ENCODE results near the gene DAND5.
"Not testable (repeated sequence)": the region's sequence is repeated elsewhere in the genome, so short reads cannot be mapped to it uniquely, and the experiment has no call there.

The DAND5 gene

DNA sequence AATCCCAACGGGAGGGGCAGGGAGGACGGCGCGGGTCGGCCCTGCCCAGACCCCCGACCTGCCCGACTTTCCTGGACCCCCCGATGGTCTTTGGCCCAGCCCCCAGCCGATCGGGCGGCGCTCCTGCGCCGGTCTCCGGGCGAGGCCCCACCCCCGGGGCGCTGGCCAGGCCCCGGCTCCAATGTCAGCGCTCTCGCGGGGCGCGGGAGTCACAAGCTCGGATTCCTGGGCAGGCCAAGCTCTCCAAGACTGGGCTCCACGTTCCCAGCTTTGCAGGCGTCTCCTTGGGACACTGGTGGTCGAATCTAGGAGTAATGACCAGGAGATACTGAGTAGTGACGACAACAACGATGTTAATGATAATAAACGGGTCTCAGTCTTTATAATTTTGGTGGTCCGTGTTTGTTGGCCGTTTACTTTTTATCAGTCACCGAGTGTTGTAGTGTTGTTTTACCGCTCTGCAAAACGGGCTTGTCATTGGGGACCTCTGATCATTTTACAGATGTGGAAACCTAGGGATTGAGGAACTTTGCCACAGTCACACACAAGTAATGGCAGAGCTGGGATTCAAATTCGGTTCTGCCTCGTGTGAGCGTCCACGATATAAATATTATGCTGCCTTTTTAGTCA, 23.2 kb upstream of the DAND5 start:
- DNase-seq: peak; percentile 54

DNA sequence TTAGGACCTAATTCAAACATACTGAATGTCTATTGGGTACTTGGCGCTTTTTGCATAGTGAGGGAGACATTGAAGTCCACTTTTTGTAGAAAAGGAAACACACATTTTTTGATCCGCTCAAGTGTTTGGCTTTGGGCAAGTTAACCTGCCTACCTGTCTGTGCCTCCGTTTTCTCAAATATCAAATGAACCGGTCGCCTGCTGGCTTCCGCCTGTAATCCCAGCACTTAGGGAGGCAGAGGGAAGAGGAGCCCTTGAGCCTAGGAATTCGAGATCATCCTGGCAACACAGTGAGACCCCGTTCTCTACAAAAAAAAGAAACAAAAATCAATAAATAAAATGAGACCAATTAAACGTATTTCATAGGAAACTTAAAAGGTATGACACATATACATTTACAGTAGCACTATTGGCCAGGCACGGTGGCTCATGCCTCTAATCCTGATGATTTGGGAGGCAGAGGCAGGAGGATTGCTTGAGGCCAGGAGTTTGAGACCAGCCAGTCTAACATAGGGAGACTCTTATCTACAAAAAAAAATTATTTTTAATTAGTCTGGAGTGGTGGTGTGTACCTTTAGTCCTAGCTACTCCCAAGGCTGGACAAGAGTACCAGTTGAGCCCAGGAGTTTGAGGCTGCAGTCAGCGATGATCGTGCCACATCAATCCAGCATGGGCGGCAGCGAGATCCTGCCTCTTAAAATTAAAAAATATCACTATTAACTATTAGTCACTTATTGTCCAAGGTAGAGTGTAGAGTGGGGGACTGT, 22.5 kb upstream of the DAND5 start:
- no peak for DNase-seq

DNA sequence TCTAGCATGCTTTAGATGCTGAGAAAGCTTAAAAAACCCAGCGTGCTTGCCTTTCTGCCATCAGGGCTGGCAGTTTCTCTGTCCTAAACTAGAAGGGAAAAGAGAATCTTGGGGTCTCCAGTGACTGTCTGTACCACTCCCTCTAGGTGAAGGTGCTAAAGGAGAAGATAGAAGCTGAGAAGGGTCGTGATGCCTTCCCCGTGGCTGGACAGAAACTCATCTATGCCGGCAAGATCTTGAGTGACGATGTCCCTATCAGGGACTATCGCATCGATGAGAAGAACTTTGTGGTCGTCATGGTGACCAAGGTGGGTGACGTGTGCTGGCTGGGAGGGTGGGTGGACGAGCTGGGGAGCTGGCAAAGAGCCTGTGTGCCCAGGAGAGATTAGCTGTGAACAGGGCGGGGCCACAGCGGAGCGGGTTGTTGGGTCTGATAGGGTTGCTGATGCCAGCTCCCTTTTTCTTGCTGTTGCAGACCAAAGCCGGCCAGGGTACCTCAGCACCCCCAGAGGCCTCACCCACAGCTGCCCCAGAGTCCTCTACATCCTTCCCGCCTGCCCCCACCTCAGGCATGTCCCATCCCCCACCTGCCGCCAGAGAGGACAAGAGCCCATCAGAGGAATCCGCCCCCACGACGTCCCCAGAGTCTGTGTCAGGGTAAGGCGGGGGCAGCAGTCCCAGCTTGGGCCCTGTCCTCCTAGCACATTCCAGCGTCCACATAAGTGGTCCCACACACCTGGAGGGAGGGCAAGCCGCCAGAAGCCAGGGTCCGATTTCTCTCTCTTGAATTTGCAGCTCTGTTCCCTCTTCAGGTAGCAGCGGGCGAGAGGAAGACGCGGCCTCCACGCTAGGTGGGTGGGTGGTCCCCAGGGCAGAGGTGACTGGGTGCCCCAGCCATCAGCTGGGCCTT, 21.4 kb upstream of the DAND5 start:
- DNase-seq: no peak

DNA sequence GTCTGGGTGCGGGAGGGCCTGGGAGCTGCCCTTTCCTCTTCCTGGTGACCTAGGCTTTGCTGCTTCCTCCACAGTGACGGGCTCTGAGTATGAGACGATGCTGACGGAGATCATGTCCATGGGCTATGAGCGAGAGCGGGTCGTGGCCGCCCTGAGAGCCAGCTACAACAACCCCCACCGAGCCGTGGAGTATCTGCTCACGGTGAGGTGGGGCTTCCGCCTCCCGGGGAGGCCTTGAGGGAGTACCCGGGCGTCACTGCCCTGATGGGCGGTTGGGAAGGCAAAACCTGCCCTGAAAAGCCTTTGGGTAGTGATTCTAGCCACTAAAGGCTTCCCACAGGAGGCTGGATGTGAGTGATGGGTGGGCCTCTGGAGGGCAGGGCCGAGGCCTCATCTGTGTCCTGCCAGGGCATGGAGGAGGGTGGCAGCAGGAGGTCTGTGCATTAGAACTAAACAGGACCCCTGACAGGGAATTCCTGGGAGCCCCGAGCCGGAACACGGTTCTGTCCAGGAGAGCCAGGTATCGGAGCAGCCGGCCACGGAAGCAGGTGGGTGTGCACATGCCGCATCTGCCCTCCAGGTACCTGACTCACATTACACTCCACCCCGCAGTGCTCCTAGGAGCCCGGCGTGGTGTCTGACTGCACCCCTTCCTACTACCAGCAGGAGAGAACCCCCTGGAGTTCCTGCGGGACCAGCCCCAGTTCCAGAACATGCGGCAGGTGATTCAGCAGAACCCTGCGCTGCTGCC, 20.6 kb upstream of the DAND5 start:
- no peak for DNase-seq

DNA sequence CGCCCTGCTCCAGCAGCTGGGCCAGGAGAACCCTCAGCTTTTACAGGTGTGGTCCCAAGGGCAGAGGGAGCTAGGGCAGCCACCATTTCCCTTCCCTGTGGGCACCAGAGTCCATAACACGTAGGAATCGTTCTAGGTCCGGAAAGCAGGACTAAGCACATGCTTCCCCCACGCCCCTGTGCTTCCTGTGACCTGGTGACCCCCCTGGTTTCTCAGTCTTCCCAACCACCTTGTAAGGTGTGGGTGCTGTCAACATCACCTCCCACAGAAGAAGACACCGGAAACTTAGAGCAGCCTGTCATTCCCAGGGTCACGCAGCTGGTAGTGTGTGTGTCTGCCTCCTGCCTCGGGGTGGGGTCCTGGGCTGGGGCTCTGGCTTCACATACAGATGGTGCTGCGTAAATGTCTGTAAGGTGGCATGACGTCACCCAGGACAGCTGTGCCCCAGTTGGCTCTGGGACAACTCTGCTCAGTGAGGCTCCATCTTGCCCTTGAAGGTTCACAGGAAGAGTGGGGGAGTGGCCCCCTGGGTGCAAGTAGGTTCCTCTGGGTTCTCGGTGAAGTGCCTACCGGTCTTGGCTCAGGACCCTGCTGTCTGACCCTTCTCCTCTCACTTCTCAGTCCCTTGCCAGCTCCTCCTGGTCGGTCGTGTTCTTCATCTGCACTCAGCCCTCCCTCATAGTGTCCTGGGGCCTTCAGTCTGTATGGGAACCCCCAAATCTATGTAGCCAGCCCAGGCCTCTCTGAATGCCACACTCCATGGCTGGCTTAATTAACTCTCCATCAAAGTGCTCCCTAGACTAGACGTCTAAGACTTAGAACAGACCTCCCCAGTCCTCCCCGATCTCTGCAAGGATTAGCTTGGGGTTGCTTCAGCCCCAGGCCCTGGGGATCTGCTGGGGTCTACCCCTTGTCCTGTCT, 19.8 kb upstream of the DAND5 start:
- DNase-seq: no peak

DNA sequence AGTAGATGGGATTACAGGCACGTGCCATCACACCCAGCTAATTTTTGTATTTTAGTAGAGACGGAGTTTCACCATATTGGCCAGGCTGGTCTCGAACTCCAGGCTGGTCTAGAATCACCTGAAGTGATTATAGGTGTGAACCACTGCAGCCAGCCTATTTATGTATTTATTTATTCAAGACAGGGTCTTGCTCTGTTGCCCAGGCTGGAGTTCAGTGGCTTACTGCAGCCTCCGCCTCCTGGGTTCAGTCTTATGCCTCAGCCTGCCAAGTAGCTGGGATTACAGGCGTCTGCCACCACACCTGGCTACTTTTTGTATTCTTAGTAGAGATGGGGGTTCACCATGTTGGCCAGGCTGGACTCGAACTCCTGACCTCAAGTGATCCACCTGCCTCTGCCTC, 17.3 kb upstream of the DAND5 start:
- DNase-seq: not testable (repeated sequence)

DNA sequence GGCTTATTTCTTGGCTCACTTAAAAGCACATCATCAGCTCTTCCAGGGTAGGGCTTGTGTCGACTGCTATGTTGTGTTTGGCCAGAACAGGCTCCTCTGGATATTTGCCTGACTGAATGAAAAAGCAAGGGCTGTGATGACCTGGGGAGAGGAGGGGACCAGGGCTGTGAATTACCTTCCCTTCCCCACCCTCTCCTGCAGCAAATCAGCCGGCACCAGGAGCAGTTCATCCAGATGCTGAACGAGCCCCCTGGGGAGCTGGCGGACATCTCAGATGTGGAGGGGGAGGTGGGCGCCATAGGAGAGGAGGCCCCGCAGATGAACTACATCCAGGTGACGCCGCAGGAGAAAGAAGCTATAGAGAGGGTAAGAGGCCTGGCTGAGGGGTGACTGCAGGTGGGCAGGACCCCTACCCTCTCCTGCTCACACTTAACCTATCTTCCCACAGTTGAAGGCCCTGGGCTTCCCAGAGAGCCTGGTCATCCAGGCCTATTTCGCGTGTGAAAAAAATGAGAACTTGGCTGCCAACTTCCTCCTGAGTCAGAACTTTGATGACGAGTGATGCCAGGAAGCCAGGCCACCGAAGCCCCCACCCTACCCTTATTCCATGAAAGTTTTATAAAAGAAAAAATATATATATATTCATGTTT, 16.8 kb upstream of the DAND5 start:
- no peak for DNase-seq

DNA sequence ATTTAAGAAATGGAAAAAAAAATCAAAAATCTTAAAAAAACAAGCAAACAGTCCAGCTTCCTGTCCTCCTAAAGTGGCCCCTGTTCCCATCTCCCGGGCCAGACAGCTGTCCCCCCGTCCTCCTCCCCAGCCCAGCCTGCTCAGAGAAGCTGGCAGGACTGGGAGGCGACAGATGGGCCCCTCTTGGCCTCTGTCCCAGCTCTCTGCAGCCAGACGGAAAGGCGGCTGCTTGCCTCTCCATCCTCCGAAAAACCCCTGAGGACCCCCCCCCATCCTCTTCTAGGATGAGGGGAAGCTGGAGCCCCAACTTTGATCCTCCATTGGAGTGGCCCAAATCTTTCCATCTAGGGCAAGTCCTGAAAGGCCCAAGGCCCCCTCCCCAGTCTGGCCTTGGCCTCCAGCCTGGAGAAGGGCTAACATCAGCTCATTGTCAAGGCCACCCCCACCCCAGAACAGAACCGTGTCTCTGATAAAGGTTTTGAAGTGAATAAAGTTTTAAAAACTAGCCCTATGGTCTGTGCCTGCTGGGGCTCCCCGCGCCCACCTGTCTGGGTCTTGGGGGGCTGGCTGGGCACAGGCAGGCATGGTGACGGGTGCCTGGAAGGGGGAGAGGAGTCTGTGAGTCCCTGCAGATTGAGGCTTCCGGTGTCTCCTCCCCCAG, 16.1 kb upstream of the DAND5 start:
- DNase-seq: no peak

DNA sequence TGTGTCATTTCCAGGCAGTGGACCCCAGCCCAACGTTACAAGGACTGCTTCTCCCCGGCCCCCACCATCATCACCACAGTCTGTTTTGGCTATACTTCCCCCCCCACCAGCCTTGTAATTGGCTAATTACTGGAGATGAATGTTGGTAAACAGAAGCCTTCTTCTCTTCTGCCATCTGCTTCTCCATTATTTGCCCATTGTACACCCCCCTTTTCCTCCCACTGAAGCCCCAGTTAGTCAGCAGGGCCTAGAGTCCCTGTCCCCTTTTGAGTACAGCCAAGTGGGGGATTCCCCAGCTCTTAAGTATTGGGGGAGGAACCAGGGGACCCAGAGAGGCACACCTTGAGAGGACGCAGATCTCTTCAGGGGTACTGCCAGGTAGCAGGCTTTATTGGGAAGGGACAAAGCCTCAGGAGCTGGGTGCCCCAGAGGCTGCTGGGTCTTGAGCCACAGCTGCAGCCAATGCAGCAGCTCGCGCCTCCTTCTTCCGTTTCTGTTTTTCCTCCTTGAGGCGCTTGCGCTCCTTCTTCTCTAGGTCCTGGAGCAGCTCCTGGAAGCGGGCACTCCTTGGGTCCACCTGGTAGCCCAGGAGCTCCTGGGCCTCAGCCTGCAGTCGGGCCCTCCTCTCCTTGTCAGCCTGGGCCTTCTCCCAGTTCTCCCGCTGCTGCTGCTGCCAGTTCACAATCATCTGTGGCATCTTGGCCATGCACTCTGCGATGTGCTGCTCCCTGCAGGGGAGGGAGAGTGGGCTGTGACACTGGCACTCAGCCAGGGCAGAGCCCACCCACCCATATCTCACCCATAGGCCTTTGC, 15.4 kb upstream of the DAND5 start:
- DNase-seq: no peak

DNA sequence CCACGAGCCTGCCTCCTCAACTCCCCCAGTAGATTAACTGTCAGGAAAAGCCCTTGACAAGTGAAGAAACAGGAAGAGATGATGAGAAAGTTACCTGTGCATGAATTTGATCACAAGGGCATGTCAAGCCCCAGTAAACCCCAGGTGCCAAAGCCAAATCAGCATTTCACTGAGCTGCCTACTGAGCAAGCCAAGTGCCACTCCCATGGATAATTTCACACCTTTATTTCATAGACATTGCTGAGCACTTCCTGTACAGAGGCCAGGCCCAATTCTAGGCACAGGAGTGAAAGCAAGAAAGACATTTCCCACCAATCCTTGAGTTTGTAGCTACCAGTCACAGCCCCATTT, 14.8 kb upstream of the DAND5 start:
- DNase-seq: no peak

DNA sequence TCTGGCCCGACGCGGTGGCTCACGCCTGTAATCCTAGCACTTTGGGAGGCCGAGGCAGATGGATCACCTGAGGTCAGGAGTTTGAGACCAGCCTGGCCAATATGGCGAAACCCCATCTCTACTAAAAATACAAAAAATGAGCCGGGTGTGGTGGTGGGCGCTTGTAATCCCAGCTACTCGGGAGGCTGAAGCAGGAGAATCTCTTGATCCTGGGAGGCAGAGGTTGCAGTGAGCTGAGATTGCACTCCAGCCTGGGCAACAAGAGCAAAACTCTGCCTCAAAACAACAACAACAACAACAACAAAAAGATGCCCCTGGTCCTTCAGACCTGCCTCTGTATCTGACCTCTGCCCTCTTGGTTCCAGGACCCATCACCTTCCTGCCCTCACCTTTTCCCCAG, 13.8 kb upstream of the DAND5 start:
- not testable (repeated sequence) for DNase-seq

DNA sequence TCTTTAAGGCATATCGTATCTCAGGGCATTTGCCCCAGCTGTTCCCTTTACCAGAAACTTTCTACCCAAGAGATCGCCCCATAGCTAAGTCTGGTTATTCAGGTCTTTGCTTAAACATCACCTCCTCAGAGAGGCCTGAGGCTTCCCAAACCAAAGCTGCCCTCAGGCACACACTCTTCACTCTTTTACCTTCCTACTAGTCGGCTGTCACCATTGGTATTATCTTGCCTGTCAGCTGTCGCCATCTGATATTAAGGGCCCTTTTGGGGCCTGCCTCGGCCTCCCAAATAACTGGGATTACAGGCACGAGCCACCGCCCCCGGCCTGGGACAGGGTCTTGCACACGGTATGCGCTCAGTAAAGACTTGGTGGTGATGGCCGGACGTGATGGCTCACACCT, 13.4 kb upstream of the DAND5 start:
- no peak for DNase-seq

DNA sequence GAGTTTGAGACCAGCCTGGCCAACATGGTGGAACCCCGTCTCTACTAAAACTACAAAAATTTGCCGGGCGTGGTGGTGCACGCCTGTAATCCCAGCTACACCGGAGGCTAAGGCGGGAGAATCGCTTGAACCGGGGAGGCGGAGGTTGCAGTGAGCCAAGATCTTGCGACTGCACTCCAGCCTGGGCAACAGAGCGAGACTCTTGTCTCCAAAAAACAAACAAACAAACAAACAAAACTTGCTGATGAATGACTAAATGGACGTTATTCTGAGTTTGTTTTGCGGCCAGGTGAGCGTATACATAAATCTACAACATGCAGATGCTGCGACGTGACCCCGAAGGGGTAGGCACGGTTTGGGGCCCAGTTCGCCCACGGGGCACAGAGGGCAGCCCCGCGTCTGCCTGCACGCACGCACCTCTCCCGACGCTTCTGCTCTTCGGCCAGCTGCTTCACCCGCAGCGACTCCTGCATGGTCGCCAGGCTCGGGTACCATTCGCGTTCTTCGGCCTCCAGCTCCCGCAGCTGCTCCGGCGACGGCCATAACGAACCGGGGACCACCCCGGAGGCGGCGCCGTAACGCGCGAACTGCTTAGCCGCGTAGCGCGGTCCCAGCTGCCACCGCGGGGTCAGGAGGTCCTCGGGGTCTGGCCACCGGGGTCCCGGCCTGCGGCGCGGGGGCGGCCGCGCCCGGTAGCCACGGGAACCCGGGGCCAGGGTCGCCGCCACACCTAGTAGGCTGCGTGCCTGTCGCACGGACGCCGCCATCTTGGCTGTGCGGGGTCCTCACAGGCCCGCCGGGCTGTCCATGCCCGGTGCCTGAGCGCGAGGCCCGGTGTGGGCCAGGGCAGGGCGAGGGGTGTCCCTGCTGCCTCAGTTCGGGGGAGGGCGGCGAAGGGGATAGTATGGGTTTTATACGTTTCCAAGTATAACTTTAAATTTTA, 12.7 kb upstream of the DAND5 start, which contains the start of gene GADD45GIP1:
Gene GADD45GIP1 (minus strand): TSS at position 778 of the 943 bp plus-strand sequence. CDS start 11 bp downstream, at position 767.
- DNase-seq: peak; percentile 88

DNA sequence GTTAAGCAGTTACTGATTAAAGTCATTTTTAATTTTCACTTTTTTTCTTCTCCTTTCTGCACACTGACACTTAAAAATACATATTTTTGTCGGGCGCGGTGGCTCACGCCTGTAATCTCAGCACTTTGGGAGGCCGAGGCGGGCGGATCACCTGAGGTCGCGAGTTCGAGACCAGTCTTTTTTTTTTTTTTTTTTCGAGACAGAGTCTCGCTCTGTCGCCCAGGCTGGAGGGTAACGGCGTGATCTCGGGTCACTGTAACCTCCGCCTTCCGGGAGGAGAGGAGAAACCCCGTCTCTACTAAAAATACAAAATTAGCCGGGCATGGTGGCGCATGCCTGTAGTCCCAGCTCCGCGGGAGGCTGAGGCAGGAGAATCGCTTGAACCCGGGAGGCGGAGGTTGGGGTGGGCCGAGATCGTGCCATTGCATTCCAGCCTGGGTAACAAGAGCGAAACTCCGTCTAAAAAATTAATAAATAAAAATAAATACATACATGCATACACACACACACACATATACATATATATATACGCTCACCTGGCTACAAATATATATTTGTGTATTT, 11.9 kb upstream of the DAND5 start:
- not testable (repeated sequence) for DNase-seq

DNA sequence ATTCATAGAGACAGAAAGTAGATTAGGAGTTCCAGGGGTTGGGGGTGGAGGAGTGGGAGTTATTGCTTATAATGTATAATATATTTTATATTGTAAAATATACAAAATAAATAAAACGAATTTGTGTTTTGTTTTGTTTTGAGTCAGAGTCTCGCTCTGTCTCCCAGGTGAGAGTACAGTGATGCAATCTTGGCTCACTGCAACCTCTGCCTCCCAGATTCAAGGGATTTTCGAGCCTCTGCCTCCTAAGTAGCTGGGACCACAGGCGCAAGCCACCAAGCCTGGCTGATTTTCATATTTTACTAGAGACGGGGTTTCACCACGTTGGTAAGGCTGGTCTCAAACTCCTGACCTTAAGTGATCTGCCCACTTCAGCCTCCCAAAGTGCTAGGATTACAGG, 9.9 kb upstream of the DAND5 start:
- no peak for DNase-seq

DNA sequence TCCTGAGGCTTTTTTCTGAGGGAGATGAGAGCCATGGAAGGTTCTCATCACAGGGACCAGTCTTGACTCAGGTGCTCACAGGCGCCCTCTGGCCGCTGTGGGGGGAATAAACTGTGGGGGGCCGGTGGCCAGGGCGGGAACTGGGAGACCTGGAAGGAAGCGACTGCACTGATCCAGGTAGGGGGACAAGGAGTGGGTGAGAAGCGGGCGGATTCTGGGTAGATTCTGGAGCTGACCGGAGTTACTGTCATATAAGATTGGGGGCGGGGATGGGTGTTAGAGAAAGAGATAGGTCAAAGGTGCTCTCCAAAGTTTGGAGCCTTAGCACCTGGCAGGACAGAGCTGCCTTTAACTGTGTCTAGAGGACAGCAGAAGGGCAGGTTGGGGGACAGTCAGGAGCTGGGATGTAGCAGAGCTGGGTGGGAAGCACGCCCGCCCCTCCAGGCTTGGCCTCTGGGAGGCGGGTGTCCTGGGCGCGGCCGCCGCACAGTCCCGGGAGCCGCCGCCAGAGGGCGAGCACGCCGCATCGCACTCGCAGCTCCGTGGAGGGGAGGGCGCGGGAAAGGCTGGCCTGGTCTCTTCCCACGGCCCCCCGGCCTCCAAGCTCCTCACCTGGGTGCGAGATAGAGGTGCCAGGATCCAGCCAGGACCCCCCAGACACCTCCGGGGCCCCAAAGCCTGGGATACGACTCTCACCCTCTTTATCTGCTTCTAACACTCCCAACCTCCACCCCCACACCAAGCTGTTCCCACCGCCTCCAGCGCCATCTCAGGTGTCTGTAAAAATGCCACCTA, 4.2 kb upstream of the DAND5 start:
- peak; percentile 82 for DNase-seq

DNA sequence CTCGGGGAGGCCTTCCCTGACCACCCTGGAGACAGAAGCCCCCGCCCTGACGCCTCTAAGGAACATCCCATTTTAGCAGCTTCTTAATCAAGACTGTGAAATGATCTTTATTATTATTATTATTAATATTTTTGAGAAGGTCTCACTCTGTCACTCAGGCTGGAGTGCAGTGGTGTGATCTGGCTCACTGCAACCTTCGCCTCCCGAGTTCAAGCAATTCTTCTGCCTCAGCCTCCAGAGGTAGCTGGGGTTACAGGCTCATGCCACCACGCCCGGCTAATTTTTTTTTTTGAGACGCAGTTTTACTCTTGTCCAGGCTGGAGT, 3.6 kb upstream of the DAND5 start:
- DNase-seq: no peak

DNA sequence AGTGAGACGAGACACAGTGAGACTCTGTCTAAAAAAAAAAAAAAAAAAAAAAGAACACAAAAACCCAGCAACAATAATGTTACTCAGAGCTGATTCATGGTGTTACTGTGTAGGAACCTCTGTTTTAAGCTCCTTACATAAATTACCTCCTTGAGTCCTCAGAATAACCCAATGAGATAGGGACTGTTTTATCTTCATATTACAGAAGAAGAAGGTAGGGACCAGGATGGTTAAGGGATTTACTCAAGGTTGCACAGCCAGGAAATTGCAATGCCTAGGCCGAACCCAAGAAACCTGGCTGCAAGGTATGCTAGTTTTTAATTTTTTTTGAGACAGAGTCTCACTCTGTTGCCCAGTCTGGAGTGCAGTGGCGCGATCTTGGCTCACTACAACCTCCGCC, 1.5 kb upstream of the DAND5 start:
- no peak for DNase-seq
